ENCODE results near the gene SPTBN5. TPM values are rescaled to one million over a fixed set of nuclear protein-coding genes. Genes with fewer than 3 reads are reported as not detected.
A peak's percentile ranks its signal among the peaks of the same experiment; 100 is the strongest.

Gene SPTBN5
- total RNA-seq, 1 experiment from 2014 or later: 1.6 TPM

- peak; percentile 76 for DNase-seq (ENCODE audit: low spot score)
Measured at GRCh38 chr15:41926185-41927056, 32.6 kb upstream of the SPTBN5 start.

GRCh38 chr15:41925086-41925608, 31.3 kb upstream of the SPTBN5 start:
- no peak for DNase-seq (ENCODE audit: low spot score)

DNA sequence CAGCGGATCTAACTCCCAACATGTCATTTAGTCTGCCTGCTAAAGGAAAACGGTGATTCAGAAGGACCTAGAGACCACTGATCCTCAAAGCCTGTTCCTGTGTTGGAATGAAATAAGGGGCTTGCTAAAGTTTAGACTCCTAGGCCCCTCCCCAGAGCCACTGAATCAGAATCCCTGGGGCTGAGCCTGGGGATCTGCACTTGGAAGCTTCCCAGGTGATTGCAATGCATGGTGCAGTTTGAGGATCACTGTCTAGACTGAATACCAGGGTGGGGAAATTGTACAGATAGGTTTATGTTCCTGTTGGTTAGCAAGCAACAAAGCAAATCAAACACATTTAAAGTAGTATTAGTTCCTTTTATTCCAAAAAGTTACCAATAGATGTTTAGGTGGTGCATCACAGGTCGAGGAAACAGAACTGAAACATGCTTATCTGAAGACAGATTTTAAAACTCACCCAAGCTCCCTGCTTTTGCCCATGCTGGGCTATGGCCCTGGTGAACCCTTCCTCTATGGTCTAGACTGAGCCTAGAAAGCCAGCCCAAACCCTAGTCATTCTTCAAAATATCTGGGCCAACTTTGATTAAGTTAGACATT, 29.6 kb upstream of the SPTBN5 start:
- no peak for DNase-seq (ENCODE audit: low spot score)

DNA sequence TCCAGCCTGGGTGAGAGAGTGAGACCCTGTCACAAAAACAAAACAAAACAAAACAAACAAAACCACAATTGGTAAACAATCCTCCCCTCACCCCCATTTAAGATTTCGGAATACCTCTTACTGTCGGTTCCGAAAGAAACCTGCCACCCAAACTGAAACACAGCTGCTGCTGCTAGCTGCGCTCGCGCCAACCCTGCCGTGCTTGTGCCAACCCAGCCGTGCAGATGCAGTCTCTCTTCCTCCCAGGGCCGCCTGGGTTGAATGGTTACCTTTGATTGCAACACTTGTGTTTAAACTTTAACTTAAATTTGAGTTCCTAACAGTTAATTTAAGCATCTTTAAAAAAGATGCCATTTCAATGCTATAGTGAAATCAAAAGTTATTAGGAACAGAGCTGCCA, 28.5 kb upstream of the SPTBN5 start:
- DNase-seq (ENCODE audit: low spot score): no peak

DNA sequence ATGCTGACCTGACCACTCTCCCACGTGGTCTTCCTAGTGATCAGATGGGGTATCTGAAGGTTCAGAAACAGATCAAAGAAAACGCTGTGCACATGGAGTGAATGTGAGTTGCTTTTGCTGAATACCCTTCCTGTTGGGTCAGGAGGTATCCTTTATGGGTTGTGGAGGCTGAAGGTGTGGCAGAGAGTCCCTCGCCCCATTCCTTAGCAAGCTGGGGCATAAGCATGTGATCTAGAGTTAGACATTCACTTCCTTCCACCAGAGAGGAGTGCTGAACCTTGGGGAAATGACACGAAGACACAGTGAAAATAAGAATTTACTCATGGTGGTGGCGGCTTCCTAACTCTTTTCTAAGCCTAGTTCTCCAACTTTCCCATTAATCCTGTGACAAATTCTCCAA, 27.8 kb upstream of the SPTBN5 start:
- DNase-seq (ENCODE audit: low spot score): no peak

GRCh38 chr15:41921167-41921566, 27.3 kb upstream of the SPTBN5 start:
- no peak for DNase-seq (ENCODE audit: low spot score)

- DNase-seq (ENCODE audit: low spot score): no peak
Measured at GRCh38 chr15:41919954-41920538, 26.2 kb upstream of the SPTBN5 start.

GRCh38 chr15:41919201-41919820, 25.5 kb upstream of the SPTBN5 start:
- DNase-seq (ENCODE audit: low spot score): no peak

DNA sequence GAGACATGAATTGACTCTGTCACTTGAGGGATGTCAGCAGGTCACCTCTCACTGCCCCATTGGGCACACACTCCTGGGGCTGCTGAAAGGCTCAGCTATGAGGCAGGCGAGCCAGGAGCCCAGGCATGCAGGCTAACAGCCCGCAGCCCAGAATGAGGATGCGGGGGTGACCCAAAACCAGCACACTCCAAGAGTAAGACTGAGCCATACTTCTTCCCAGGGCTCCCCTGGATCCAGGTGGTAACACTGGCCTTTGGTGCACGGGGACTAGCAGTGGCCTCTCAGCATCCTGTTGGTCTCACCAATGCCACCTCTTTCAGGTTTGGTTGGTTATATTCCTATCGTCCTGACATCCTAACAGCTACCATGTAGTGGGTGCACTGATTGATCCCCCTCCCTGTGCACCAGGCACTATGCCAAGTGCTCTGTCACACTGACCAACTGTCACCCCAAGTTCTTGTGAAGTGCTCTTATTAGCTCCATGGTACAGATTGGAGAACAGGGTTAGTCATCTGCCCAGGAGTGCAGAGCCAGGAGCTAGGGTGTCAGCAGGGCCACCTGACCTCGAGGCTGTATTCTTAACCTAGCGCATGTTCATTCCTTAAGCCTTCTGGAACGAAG, 24.8 kb upstream of the SPTBN5 start:
- DNase-seq (ENCODE audit: low spot score): no peak

GRCh38 chr15:41917767-41918430, 24.0 kb upstream of the SPTBN5 start:
- peak; percentile 80 for DNase-seq (ENCODE audit: low spot score)

DNA sequence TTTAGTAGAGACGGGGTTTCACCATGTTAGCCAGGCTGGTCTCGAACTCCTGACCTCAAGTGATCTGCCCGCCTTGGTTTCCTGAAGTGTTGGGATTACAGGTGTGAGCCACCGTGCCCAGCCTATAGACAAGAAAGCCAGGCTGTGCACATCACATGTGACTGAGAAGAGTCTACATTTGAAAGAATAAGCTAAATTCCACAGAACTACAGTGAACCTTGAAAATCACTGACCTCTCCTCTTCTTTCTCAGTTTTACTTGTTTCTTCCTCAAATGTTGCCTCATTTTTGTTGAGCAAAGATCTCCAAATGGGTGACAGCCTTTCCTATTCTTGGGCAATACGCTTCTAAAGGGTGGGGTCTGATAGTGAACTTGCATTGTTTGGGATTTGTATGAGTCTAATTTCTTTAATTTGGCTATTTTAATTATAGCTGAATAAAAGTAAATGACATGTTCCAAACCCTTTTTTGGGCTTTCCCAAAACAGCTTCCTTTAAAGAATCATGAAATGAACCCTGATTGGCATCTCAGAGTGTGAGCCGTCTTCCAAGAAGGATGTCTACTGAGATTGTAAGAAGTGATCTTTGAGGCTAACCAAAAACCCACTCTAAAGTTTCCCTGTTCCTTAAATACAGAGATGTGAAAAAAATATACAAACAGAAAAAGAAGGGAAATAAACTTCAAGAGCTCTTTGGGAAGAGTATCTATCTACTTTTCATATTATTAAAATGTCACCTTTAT, 21.6 kb upstream of the SPTBN5 start:
- no peak for DNase-seq (ENCODE audit: low spot score)

- no peak for DNase-seq (ENCODE audit: low spot score)
Measured at GRCh38 chr15:41914411-41914810, 20.6 kb upstream of the SPTBN5 start.

DNA sequence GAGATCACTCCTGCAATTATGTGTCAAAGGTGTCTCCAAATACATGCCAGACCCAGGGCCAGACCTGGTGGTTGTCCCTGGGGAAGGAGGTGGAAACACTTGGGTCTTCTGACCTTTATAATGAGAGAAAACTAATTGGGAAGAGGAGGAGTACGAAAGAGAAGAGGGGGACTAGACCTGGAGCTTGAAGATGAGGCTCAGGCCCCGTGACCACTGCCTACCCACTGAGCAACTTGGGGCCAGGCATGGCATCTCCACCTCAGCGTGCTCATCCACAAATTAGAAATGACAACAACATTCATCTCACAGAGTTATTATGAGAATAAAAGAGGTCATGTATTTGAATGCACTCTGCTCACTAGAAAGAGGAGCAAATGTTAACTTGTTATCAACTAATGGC, 19.4 kb upstream of the SPTBN5 start:
- no peak for DNase-seq (ENCODE audit: low spot score)

DNA sequence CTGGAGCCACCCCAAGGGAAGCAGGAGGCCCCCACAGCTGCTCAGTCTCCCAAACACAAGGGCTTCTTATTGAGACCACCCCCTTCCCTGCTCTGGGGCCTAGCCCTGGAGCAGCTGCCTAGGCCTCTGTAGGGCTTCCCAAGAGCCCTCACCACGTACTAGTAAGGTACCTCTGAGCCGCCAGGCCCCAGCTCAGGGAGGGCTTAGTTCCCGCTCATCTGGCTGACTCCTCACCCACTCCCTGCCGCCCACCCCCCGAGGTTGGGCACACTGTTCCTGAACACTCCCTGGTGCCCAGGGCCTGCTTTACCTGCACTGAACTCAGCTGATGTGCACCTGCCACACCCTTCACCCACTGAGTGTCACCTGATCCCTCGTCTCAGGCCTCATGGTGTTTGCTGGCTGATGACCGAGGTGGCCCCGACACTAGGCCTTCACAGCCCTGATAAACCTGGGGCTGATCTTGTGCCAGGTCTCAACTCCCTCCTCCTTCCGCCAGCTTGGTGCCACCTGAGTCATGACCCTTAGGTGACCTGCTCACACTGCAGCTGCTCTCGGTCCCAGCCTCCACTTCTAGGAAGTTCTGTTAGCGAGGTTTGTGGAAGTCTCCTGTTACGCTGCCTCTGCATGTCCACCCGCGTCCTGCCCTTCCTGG, 18.0 kb upstream of the SPTBN5 start:
- no peak for DNase-seq (ENCODE audit: low spot score)

DNA sequence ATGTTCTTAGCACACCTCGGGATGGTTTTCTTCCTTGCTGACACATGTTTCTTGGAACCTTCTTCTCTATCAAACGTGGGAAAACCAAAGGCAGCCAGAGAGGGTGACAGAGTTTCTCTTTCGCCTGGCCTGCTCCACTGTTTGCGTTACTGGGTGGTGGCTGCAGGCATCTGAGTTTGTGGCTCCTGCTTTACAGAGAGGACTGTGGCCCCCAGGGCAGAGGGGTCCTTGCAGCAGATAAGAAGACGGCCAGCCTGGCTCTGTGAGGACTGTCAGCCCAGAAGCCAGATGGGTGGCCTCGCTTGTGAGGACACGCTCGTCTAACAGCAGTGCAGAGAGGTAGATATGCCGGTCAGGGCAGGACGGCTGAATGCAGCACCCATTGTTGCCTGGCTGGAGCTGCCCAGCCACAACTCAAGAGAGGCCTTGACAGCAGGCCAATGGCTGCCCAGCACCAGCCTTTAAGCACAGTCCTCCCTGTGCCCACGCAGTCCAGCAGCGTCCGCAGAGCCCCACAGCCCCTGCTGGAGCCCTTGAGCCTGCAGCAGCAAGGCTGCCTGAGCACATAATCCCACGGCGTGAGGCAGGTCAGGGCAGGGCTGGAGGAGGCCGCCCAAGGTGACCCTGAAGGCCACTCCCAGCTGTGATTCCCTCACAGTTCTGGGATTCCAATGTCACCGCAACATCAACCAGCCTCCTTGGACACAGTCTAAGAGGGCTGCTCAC, 15.0 kb upstream of the SPTBN5 start:
- no peak for DNase-seq (ENCODE audit: low spot score)

GRCh38 chr15:41907141-41907540, 13.3 kb upstream of the SPTBN5 start:
- DNase-seq (ENCODE audit: low spot score): no peak

- DNase-seq (ENCODE audit: low spot score): no peak
Measured at GRCh38 chr15:41906608-41907007, 12.8 kb upstream of the SPTBN5 start.

DNA sequence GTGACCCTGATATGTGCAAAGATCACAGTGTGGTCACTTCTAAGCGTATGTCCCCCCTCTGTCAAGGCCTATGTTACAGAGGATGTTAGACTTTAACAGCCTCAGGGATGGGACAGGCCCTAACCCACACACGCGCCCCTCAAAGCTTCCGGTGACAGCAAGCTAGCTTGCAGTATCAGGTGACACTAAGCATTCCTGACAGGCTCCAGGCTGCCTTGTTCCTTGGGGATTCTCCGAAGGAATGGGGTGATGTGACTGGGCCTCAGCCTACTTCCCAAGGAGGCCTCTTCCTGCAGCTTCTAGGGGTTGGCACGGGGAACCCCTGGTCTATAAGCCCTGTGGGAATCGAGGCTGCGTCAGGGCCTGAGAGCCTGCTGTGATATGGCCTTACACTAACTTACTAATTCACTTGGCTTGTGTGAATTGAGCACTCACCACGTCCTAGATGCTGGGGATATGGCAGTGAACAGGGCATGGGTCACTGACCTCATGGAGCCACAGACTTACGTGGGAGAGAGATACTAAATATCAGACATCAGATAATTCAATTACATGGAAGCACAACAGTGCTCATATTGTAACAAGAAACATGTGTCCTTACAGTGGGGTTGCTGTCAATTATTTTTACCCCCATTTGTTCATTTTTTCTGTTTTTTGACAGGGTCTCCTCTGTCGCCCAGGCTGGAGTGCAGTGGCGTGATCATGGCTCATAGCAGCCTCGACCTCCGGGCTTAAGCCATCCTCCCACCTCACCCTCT, 11.4 kb upstream of the SPTBN5 start:
- DNase-seq (ENCODE audit: low spot score): no peak

Measured in HT-29 (cell line).